ENCODE measurements around the gene SORCS2.

- no peak for TF ChIP-seq POLR2A (IDR thresholded peaks at IDR 0.05; ENCODE audit: low read length)
- no peak for TF ChIP-seq GATA1 (IDR thresholded peaks at IDR 0.05; ENCODE audit: low read depth, low read length)
Measured at GRCh38 chr4:7701866-7702649, 509.7 kb downstream of the SORCS2 start.
